AG09309 (cell line): Measurements from ENCODE around the gene POGZ.

ENCODE experiments used
- DNase-seq: peaks from one replicate; pipeline ENCODE4 v3.0.0-alpha.2; 2010; ENCODE audit warnings: low read depth
- H3K4me3 ChIP-seq: 2 replicates; pipeline ENCODE4 v1.5.1; 2011; ENCODE audit warnings: mild to moderate bottlenecking, low read depth, low read length, moderate library complexity; ENCODE audit not compliant: control insufficient read depth
- TF ChIP-seq, protein P1 (sequence below): IDR thresholded peaks from 2 replicates; pipeline ENCODE4 v1.5.1; 2011; ENCODE audit warnings: mild to moderate bottlenecking, low read depth, low read length, inconsistent platforms; ENCODE audit not compliant: insufficient read depth, control insufficient read depth; ENCODE audit errors: missing control alignments

The POGZ gene

DNA sequence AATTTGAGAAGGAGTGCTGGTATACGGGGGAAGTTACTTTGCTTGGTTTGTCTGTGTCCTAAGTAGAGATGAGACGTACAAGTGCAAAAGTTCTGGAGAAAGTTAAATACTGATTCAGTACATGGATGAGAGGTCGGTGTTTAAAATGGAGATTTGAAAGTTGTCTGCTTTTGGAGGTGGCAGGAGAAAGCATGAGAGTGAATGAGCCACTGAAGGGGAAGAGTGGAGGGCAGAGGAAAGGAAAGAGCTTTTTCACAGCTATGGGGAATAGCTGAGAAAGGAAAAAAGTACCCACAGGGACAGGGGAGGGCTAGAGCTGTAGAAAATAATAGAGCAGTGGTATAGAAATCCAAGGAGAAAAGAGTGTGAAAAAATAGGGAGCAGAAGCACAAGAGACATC, 33.7 kb upstream of the POGZ start:
- DNase-seq, result no peak
- no peak overlapping the region for H3K4me3 ChIP-seq
- TF ChIP-seq, protein P1, sequence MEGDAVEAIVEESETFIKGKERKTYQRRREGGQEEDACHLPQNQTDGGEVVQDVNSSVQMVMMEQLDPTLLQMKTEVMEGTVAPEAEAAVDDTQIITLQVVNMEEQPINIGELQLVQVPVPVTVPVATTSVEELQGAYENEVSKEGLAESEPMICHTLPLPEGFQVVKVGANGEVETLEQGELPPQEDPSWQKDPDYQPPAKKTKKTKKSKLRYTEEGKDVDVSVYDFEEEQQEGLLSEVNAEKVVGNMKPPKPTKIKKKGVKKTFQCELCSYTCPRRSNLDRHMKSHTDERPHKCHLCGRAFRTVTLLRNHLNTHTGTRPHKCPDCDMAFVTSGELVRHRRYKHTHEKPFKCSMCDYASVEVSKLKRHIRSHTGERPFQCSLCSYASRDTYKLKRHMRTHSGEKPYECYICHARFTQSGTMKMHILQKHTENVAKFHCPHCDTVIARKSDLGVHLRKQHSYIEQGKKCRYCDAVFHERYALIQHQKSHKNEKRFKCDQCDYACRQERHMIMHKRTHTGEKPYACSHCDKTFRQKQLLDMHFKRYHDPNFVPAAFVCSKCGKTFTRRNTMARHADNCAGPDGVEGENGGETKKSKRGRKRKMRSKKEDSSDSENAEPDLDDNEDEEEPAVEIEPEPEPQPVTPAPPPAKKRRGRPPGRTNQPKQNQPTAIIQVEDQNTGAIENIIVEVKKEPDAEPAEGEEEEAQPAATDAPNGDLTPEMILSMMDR, result no peak

DNA sequence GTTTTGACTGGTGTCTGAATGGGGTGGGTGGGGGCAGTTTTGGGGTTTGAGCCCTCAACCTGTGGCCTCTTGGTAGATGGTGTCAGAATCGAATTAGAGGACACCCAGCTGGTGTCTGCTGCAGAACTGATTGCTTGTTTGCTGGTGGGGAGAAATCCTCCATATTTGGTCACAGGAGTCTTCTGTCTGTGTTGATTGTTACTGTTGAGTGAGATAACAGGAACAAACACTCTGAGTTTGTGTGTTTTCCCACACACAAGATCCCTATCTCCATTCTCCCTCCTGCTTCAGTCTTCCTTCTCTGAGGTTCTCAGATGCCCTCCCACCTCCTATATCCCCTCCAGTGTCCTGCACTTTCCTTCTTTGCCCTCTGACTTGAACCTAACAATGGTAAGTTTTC, 32.8 kb upstream of the POGZ start:
- TF ChIP-seq, protein P1, result no peak
- no peak for DNase-seq
- no peak overlapping the region for H3K4me3 ChIP-seq

DNA sequence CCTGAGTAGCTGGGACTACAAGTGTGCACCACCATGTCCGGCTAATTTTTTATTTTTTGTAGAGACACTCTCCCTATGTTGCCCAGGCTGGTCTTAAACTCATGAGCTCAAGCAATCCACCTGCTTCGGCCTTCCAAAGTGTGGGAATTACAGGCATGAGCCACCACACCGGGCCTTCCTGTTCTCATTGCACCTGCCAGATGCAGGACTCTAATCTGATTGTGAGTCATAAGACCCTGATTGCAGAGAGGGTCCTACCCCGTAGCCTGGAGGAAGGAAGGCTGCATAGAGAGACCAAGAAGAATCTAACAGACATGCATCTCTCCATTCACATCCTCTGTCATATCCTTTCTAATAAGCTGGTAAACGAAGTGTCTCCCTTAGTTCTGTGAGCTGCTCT, 32.3 kb upstream of the POGZ start:
- no peak for DNase-seq
- TF ChIP-seq, protein P1, result no peak
- no peak overlapping the region for H3K4me3 ChIP-seq

DNA sequence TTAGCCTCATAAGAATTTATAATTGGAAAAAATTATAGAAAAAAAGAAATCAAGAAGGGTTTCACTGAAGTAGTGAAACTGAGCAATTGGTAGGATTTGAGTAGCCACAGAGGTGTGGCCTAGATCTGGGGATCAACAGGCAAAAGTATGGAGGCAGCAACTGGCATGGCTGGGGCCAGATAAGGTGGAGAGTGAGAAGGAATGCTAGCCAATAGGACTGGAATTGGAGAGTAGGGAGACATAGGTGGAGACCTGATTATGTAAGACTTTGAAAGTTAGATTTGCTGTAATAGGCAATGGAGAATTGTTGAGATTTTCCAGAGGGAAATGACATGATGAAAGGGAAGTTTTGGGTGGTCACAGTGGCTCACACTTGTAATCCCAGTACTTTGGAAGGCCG, 27.3 kb upstream of the POGZ start:
- H3K4me3 ChIP-seq, result no peak overlapping the region
- DNase-seq, result no peak
- TF ChIP-seq, protein P1, result no peak

DNA sequence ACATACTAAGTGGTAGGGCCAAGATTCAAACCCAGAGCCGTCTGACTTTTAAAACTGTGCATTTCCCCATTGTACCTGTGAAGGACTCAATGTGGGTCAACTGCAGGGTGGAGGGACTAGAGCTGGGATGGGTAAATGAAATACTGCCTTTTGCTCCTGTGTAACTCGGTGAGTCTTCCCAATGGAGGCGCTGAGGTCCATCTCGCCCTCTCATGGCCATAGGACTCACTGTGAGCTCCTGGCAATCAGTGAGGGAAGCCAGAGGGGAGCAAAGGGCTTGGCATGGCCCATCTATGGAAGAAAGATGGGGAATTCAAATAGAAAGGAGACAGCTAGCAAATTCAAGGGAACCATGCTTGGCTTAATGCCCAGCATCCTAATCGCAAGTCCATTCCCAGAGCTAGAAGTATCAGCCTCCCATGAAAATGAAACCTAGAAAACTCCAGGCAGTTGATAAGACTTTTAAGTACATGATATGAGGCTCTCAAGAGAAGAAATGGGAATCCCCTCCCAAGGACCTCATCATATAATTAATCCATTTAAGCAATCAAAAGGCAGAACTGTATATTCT, 26.5 kb upstream of the POGZ start:
- DNase-seq, result no peak
- no peak overlapping the region for H3K4me3 ChIP-seq
- TF ChIP-seq, protein P1, result no peak

DNA sequence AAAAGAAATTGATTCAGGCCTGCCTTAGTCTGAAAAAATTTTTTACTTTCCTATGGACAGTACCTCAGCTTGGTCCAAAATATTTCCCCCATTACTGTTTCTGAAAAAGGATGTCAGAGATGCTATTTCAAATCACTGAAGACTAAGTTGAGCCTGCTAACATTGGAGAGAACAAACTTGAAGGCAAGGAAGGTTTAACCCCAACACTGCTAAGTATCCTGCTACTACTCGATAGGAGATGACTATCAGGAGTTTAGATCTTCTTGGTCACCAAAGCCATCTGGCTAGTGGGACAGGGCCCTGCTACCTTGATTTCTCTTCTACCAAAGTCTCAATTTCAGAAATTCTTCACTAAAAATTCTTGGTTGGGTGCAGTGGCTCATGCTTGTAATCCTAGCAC, 22.7 kb upstream of the POGZ start:
- H3K4me3 ChIP-seq, result no peak overlapping the region

More for the DNA sequence above, 22.7 kb upstream of the POGZ start:
- TF ChIP-seq, protein P1, result no peak
- DNase-seq, result no peak
